ENCODE results near the gene ZNF221. TPM values are rescaled to one million over a fixed set of nuclear protein-coding genes. Genes with fewer than 3 reads are reported as not detected.

The ZNF221 gene
- total and polyA plus RNA-seq, 2 experiments from 2014 or later = 1.5 to 9.2 TPM

- TF ChIP-seq, protein P1, sequence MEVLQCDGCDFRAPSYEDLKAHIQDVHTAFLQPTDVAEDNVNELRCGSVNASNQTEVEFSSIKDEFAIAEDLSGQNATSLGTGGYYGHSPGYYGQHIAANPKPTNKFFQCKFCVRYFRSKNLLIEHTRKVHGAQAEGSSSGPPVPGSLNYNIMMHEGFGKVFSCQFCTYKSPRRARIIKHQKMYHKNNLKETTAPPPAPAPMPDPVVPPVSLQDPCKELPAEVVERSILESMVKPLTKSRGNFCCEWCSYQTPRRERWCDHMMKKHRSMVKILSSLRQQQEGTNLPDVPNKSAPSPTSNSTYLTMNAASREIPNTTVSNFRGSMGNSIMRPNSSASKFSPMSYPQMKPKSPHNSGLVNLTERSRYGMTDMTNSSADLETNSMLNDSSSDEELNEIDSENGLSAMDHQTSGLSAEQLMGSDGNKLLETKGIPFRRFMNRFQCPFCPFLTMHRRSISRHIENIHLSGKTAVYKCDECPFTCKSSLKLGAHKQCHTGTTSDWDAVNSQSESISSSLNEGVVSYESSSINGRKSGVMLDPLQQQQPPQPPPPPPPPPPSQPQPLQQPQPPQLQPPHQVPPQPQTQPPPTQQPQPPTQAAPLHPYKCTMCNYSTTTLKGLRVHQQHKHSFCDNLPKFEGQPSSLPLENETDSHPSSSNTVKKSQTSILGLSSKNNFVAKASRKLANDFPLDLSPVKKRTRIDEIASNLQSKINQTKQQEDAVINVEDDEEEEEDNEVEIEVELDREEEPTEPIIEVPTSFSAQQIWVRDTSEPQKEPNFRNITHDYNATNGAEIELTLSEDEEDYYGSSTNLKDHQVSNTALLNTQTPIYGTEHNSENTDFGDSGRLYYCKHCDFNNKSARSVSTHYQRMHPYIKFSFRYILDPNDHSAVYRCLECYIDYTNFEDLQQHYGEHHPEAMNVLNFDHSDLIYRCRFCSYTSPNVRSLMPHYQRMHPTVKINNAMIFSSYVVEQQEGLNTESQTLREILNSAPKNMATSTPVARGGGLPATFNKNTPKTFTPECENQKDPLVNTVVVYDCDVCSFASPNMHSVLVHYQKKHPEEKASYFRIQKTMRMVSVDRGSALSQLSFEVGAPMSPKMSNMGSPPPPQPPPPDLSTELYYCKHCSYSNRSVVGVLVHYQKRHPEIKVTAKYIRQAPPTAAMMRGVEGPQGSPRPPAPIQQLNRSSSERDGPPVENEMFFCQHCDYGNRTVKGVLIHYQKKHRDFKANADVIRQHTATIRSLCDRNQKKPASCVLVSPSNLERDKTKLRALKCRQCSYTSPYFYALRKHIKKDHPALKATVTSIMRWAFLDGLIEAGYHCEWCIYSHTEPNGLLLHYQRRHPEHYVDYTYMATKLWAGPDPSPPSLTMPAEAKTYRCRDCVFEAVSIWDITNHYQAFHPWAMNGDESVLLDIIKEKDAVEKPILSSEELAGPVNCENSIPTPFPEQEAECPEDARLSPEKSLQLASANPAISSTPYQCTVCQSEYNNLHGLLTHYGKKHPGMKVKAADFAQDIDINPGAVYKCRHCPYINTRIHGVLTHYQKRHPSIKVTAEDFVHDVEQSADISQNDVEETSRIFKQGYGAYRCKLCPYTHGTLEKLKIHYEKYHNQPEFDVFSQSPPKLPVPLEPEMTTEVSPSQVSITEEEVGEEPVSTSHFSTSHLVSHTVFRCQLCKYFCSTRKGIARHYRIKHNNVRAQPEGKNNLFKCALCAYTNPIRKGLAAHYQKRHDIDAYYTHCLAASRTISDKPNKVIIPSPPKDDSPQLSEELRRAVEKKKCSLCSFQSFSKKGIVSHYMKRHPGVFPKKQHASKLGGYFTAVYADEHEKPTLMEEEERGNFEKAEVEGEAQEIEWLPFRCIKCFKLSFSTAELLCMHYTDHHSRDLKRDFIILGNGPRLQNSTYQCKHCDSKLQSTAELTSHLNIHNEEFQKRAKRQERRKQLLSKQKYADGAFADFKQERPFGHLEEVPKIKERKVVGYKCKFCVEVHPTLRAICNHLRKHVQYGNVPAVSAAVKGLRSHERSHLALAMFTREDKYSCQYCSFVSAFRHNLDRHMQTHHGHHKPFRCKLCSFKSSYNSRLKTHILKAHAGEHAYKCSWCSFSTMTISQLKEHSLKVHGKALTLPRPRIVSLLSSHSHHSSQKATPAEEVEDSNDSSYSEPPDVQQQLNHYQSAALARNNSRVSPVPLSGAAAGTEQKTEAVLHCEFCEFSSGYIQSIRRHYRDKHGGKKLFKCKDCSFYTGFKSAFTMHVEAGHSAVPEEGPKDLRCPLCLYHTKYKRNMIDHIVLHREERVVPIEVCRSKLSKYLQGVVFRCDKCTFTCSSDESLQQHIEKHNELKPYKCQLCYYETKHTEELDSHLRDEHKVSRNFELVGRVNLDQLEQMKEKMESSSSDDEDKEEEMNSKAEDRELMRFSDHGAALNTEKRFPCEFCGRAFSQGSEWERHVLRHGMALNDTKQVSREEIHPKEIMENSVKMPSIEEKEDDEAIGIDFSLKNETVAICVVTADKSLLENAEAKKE (CRISPR knock-in tag; IDR thresholded peaks at IDR 0.05) = no peak
- TF ChIP-seq ZNF331 (CRISPR knock-in tag; IDR thresholded peaks at IDR 0.05; ENCODE audit: low read depth) = no peak
- no peak for TF ChIP-seq CREB1 (CRISPR knock-in tag; IDR thresholded peaks at IDR 0.05; ENCODE audit: low read depth)
- no peak for TF ChIP-seq NANOG (IDR thresholded peaks at IDR 0.05; ENCODE audit: borderline replicate concordance)
- TF ChIP-seq, protein P2, sequence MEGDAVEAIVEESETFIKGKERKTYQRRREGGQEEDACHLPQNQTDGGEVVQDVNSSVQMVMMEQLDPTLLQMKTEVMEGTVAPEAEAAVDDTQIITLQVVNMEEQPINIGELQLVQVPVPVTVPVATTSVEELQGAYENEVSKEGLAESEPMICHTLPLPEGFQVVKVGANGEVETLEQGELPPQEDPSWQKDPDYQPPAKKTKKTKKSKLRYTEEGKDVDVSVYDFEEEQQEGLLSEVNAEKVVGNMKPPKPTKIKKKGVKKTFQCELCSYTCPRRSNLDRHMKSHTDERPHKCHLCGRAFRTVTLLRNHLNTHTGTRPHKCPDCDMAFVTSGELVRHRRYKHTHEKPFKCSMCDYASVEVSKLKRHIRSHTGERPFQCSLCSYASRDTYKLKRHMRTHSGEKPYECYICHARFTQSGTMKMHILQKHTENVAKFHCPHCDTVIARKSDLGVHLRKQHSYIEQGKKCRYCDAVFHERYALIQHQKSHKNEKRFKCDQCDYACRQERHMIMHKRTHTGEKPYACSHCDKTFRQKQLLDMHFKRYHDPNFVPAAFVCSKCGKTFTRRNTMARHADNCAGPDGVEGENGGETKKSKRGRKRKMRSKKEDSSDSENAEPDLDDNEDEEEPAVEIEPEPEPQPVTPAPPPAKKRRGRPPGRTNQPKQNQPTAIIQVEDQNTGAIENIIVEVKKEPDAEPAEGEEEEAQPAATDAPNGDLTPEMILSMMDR (conservative IDR thresholded peaks at IDR 0.05; ENCODE audit: low read depth in 2 of 2) = no peak
- no peak for TF ChIP-seq EZH2 (IDR thresholded peaks at IDR 0.05; ENCODE audit: low read depth, unreplicated experiment)
- no peak for TF ChIP-seq EZH2phosphoT487 (IDR thresholded peaks at IDR 0.05; ENCODE audit: unreplicated experiment)
- TF ChIP-seq, protein P3, sequence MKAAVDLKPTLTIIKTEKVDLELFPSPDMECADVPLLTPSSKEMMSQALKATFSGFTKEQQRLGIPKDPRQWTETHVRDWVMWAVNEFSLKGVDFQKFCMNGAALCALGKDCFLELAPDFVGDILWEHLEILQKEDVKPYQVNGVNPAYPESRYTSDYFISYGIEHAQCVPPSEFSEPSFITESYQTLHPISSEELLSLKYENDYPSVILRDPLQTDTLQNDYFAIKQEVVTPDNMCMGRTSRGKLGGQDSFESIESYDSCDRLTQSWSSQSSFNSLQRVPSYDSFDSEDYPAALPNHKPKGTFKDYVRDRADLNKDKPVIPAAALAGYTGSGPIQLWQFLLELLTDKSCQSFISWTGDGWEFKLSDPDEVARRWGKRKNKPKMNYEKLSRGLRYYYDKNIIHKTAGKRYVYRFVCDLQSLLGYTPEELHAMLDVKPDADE (IDR thresholded peaks at IDR 0.05) = no peak
Measured at GRCh38 chr19:43983544-43983911, 32.5 kb downstream of the ZNF221 start (continued).

Measured in GM23338 (cell line).